ENCODE measurements around the gene PTPRE. TPM values are rescaled to one million over a fixed set of nuclear protein-coding genes. Genes with fewer than 3 reads are reported as not detected.

Gene PTPRE
- total RNA-seq, 1 donor from 2014 or later, result 0.21 TPM

GRCh38 chr10:128032466-128032865, 125.6 kb downstream of the PTPRE start:
- H3K27me3 ChIP-seq, result no peaks in the 10 kb centered on the region
- Mint-ChIP-seq H3K27me3 (ENCODE audit: insufficient read depth, low read depth) (peaks cover 6% of the 10 kb centered on the region), H3K4me1 (peaks cover 18% of the 10 kb centered on the region), H3K4me3 (no peak overlapping the region), H3K27ac (no peak overlapping the region), H3K36me3 (no peaks in the 10 kb centered on the region), H3K9me3 (no peaks in the 10 kb centered on the region)
- no peak for TF ChIP-seq EZH2phosphoT487 (IDR thresholded peaks at IDR 0.05)
- TF ChIP-seq CTCF (IDR thresholded peaks at IDR 0.05), result no peak
- no peak for TF ChIP-seq EZH2 (IDR thresholded peaks at IDR 0.05)
- H3F3A ChIP-seq (ENCODE audit: low read depth), result no peaks in the 10 kb centered on the region
- no peak overlapping the region for H3K9ac ChIP-seq
- no peaks in the 10 kb centered on the region for H3K36me3 ChIP-seq
- H3K79me2 ChIP-seq (ENCODE audit: low read depth), result no peaks in the 10 kb centered on the region
- no peak for DNase-seq (ENCODE audit: low spot score)
- H3K9me3 ChIP-seq (ENCODE audit: low read depth), result no peaks in the 10 kb centered on the region
- H3K4me3 ChIP-seq, result no peak overlapping the region
- H2AFZ ChIP-seq (replicated peaks), result no peak overlapping the region
- no peak overlapping the region for H3K27ac ChIP-seq
- peaks cover 18% of the 10 kb centered on the region for H3K4me1 ChIP-seq
- no peak overlapping the region for H3K4me2 ChIP-seq
- H4K20me1 ChIP-seq (ENCODE audit: low read depth), result no peaks in the 10 kb centered on the region

- Histone ChIP-seq H3K36me3 (no peaks in the 10 kb centered on the region), H3K4me3 (no peak overlapping the region), H3K4me1 (no peaks in the 10 kb centered on the region), H3F3A (ENCODE audit: low read depth) (no peaks in the 10 kb centered on the region), H2AFZ (replicated peaks) (no peak overlapping the region), H3K27ac (no peak overlapping the region), H3K27me3 (peaks cover 2% of the 10 kb centered on the region), H3K79me2 (ENCODE audit: low read depth) (no peaks in the 10 kb centered on the region), H4K20me1 (ENCODE audit: low read depth) (no peaks in the 10 kb centered on the region), H3K4me2 (no peak overlapping the region), H3K9me3 (ENCODE audit: low read depth) (no peaks in the 10 kb centered on the region), H3K9ac (no peak overlapping the region)
- Mint-ChIP-seq H3K27me3 (ENCODE audit: insufficient read depth, low read depth) (peaks cover 6% of the 10 kb centered on the region), H3K9me3 (no peaks in the 10 kb centered on the region), H3K4me3 (no peak overlapping the region), H3K36me3 (no peaks in the 10 kb centered on the region), H3K4me1 (peaks cover 3% of the 10 kb centered on the region), H3K27ac (no peak overlapping the region)
- DNase-seq (ENCODE audit: low spot score), result peak; percentile 67
- TF ChIP-seq CTCF (IDR thresholded peaks at IDR 0.05) (peak; percentile 80), EZH2 (IDR thresholded peaks at IDR 0.05) (no peak)
Measured at GRCh38 chr10:128035557-128035973, 128.7 kb downstream of the PTPRE start.

- no peaks in the 10 kb centered on the region for H3K9me3 Mint-ChIP-seq
- H3K27ac Mint-ChIP-seq, result no peak overlapping the region
- H3K9me3 ChIP-seq (ENCODE audit: low read depth), result no peaks in the 10 kb centered on the region
- H3K27me3 Mint-ChIP-seq (ENCODE audit: insufficient read depth, low read depth), result peaks cover 6% of the 10 kb centered on the region
- H3K27ac ChIP-seq, result no peak overlapping the region
- H3K4me3 Mint-ChIP-seq, result no peak overlapping the region
- no peaks in the 10 kb centered on the region for H3F3A ChIP-seq (ENCODE audit: low read depth)
- H3K4me3 ChIP-seq, result no peak overlapping the region
- H3K4me1 Mint-ChIP-seq, result no peaks in the 10 kb centered on the region
- no peaks in the 10 kb centered on the region for H3K36me3 Mint-ChIP-seq
- H2AFZ ChIP-seq (replicated peaks), result no peak overlapping the region
- H4K20me1 ChIP-seq (ENCODE audit: low read depth), result no peaks in the 10 kb centered on the region
- TF ChIP-seq CTCF (IDR thresholded peaks at IDR 0.05) (no peak), EZH2phosphoT487 (IDR thresholded peaks at IDR 0.05) (no peak), EZH2 (IDR thresholded peaks at IDR 0.05) (no peak)
- H3K36me3 ChIP-seq, result no peaks in the 10 kb centered on the region
- no peak overlapping the region for H3K9ac ChIP-seq
- no peak overlapping the region for H3K4me2 ChIP-seq
- H3K4me1 ChIP-seq, result no peaks in the 10 kb centered on the region
- no peaks in the 10 kb centered on the region for H3K79me2 ChIP-seq (ENCODE audit: low read depth)
- H3K27me3 ChIP-seq, result peaks cover 8% of the 10 kb centered on the region
- no peak for DNase-seq (ENCODE audit: low spot score)
Measured at GRCh38 chr10:128036011-128036615, 129.2 kb downstream of the PTPRE start.

All from neural progenitor cell (in vitro differentiated cells).